WERI-Rb-1 (cell line): ENCODE results near the gene CELSR3.

Source experiments
- DNase-seq: peaks from one replicate; pipeline ENCODE4 v3.0.0-alpha.2; 2020
- H3K27ac ChIP-seq: fragments of 250-450 bp; sonication (Bioruptor Pico); 2 replicates; pipeline ENCODE4 v1.5.1; 2020; ENCODE audit warnings: mild to moderate bottlenecking, moderate library complexity
- H3K27me3 ChIP-seq: fragments of 250-450 bp; sonication (Bioruptor Pico); 2 replicates; pipeline ENCODE4 v1.5.1; 2021; ENCODE audit warnings: mild to moderate bottlenecking, low read depth, moderate library complexity; ENCODE audit not compliant: insufficient read depth, severe bottlenecking
- H3K36me3 ChIP-seq: fragments of 250-450 bp; sonication (Bioruptor Pico); 2 replicates; pipeline ENCODE4 v1.5.1; 2020; ENCODE audit warnings: mild to moderate bottlenecking, moderate library complexity
- H3K4me3 ChIP-seq: 2 replicates; pipeline ENCODE4 v1.5.1; 2011; ENCODE audit warnings: low read depth, mild to moderate bottlenecking, control low read depth, low read length
- H3K9me3 ChIP-seq: fragments of 250-450 bp; sonication (Bioruptor Pico); 2 replicates; pipeline ENCODE4 v1.5.1; 2021; ENCODE audit warnings: mild to moderate bottlenecking, moderate library complexity; ENCODE audit not compliant: severe bottlenecking
- CTCF ChIP-seq: IDR thresholded peaks from 2 replicates; pipeline ENCODE4 v1.5.1; 2011; ENCODE audit warnings: low read depth, mild to moderate bottlenecking, control low read depth, inconsistent platforms, low read length

CELSR3 gene

GRCh38 chr3:48617559-48617958, 45.1 kb downstream of the CELSR3 start:
- TF ChIP-seq CTCF: no peak
- H3K4me3 ChIP-seq: no peak overlapping the region
- H3K36me3 ChIP-seq: peaks cover 33% of the 10 kb centered on the region
- H3K27me3 ChIP-seq: no peaks in the 10 kb centered on the region
- peaks cover 8% of the 10 kb centered on the region for H3K9me3 ChIP-seq
- H3K27ac ChIP-seq: no peak overlapping the region
- no peak for DNase-seq

GRCh38 chr3:48614044-48614443, 48.6 kb downstream of the CELSR3 start:
- H3K9me3 ChIP-seq: peaks cover 8% of the 10 kb centered on the region
- no peak overlapping the region for H3K27ac ChIP-seq
- H3K4me3 ChIP-seq: no peak overlapping the region
- no peak for TF ChIP-seq CTCF
- H3K36me3 ChIP-seq: peaks cover 21% of the 10 kb centered on the region
- H3K27me3 ChIP-seq: no peaks in the 10 kb centered on the region
- DNase-seq: no peak

GRCh38 chr3:48612309-48612708, 50.4 kb downstream of the CELSR3 start:
- Histone ChIP-seq H3K36me3 (peaks cover 24% of the 10 kb centered on the region), H3K9me3 (peaks cover 3% of the 10 kb centered on the region), H3K27ac (no peak overlapping the region), H3K4me3 (no peak overlapping the region), H3K27me3 (no peaks in the 10 kb centered on the region)
- TF ChIP-seq CTCF: no peak
- no peak for DNase-seq

- peak within 1 kb of the TSS; percentile 89 for H3K4me3 ChIP-seq
- peak; percentile 83 for TF ChIP-seq CTCF
- H3K27me3 ChIP-seq: no peaks in the 10 kb centered on the region
- peaks cover 48% of the 10 kb centered on the region for H3K36me3 ChIP-seq
- H3K27ac ChIP-seq: peak within 1 kb of the TSS; percentile 89
- no peaks in the 10 kb centered on the region for H3K9me3 ChIP-seq
- peak; percentile 93 for DNase-seq
Measured at GRCh38 chr3:48609088-48610005, 53.3 kb downstream of the CELSR3 start, which contains the start of gene UQCRC1. Gene UQCRC1, minus strand, starts transcription at chr3:48609646. Its CDS starts 26 bp downstream, at chr3:48609620.

GRCh38 chr3:48607519-48607918, 55.2 kb downstream of the CELSR3 start:
- Histone ChIP-seq H3K36me3 (peaks cover 61% of the 10 kb centered on the region), H3K27me3 (no peaks in the 10 kb centered on the region), H3K9me3 (no peaks in the 10 kb centered on the region), H3K4me3 (no peak overlapping the region), H3K27ac (no peak overlapping the region)
- peak; percentile 46 for DNase-seq
- no peak for TF ChIP-seq CTCF
